H9 (cell line): Measurements from ENCODE around the gene KAT5. TPM values are rescaled to one million over a fixed set of nuclear protein-coding genes. Genes with fewer than 3 reads are reported as not detected.

Source experiments
- DNase-seq: peaks from one replicate; pipeline ENCODE4 v3.0.0-alpha.2; 2017
- H2AFZ ChIP-seq: one replicate; pipeline ENCODE4 v1.6.1; 2013; ENCODE audit warnings: mild to moderate bottlenecking, low read length, control low read depth, moderate library complexity
- H2AK5ac ChIP-seq: 2 replicates; pipeline ENCODE4 v1.6.1; 2013; ENCODE audit warnings: low read length, control low read depth, mixed read lengths; ENCODE audit not compliant: insufficient read length
- H2BK120ac ChIP-seq: one replicate; pipeline ENCODE4 v1.6.1; 2013; ENCODE audit warnings: low read depth, mild to moderate bottlenecking, low read length, control low read depth, inconsistent platforms; ENCODE audit not compliant: poor library complexity, severe bottlenecking
- H2BK12ac ChIP-seq: 2 replicates; pipeline ENCODE4 v1.6.1; 2013; ENCODE audit warnings: low read length, control low read depth, mixed read lengths, low read depth; ENCODE audit not compliant: insufficient read length
- H2BK15ac ChIP-seq: 2 replicates; pipeline ENCODE4 v1.6.1; 2013; ENCODE audit warnings: low read depth, low read length, control low read depth
- H2BK20ac ChIP-seq: one replicate; pipeline ENCODE4 v1.6.1; 2013; ENCODE audit warnings: low read depth, mild to moderate bottlenecking, low read length, control low read depth, inconsistent platforms; ENCODE audit not compliant: poor library complexity, severe bottlenecking
- H2BK5ac ChIP-seq: 2 replicates; pipeline ENCODE4 v1.6.1; 2013; ENCODE audit warnings: low read length, control low read depth, mixed read lengths; ENCODE audit not compliant: insufficient read length
- H3K14ac ChIP-seq: 2 replicates; pipeline ENCODE4 v1.6.1; 2013; ENCODE audit warnings: low read length, control low read depth; ENCODE audit not compliant: insufficient read depth
- H3K18ac ChIP-seq: 2 replicates; pipeline ENCODE4 v1.6.1; 2013; ENCODE audit warnings: low read depth, mild to moderate bottlenecking, mixed read lengths, low read length, control low read depth; ENCODE audit not compliant: insufficient read length
- H3K23ac ChIP-seq: 2 replicates; pipeline ENCODE4 v1.6.1; 2013; ENCODE audit warnings: low read length, control low read depth, mixed read lengths, low read depth; ENCODE audit not compliant: insufficient read length
- H3K23me2 ChIP-seq: 2 replicates; pipeline ENCODE4 v1.6.1; 2013; ENCODE audit warnings: low read depth, mild to moderate bottlenecking, mixed read lengths, low read length, control low read depth; ENCODE audit not compliant: insufficient read length, poor library complexity, severe bottlenecking
- H3K27ac ChIP-seq: 2 replicates; pipeline ENCODE4 v1.5.1; 2013; ENCODE audit warnings: low read length, control low read depth, mixed read lengths, low read depth; ENCODE audit not compliant: insufficient read length
- H3K27me3 ChIP-seq: 2 replicates; pipeline ENCODE4 v1.6.1; 2013; ENCODE audit warnings: low read length, control low read depth, inconsistent platforms; ENCODE audit not compliant: insufficient read depth
- H3K4ac ChIP-seq: 2 replicates; pipeline ENCODE4 v1.6.1; 2013; ENCODE audit warnings: low read depth, mild to moderate bottlenecking, control low read depth, inconsistent platforms, low read length, moderate library complexity
- H3K4me1 ChIP-seq: 2 replicates; pipeline ENCODE4 v1.6.1; 2013; ENCODE audit warnings: low read length, control low read depth, inconsistent platforms; ENCODE audit not compliant: insufficient read depth
- H3K4me2 ChIP-seq: 2 replicates; pipeline ENCODE4 v1.6.1; 2013; ENCODE audit warnings: low read length, control low read depth, mixed read lengths; ENCODE audit not compliant: insufficient read length, insufficient read depth
- H3K56ac ChIP-seq: 2 replicates; pipeline ENCODE4 v1.6.1; 2013; ENCODE audit warnings: low read depth, mild to moderate bottlenecking, mixed read lengths, low read length, control low read depth; ENCODE audit not compliant: insufficient read length
- H3K79me1 ChIP-seq: 2 replicates; pipeline ENCODE4 v1.6.1; 2013; ENCODE audit warnings: low read depth, mild to moderate bottlenecking, moderate library complexity, low read length, control low read depth, inconsistent platforms; ENCODE audit not compliant: insufficient read depth, poor library complexity, severe bottlenecking
- H3K79me2 ChIP-seq: 2 replicates; pipeline ENCODE4 v1.6.1; 2013; ENCODE audit warnings: low read length, control low read depth, inconsistent platforms; ENCODE audit not compliant: insufficient read depth
- H3K9ac ChIP-seq: 2 replicates; pipeline ENCODE4 v1.6.1; 2013; ENCODE audit warnings: low read length, control low read depth, mixed read lengths; ENCODE audit not compliant: insufficient read length; ENCODE audit errors: extremely low read depth
- H3K9me3 ChIP-seq: one replicate; pipeline ENCODE4 v1.6.1; 2013; ENCODE audit warnings: low read depth, low read length, inconsistent platforms; ENCODE audit not compliant: control insufficient read depth
- H3T11ph ChIP-seq: one replicate; pipeline ENCODE4 v1.6.1; 2013; ENCODE audit warnings: mild to moderate bottlenecking, low read length, control low read depth, inconsistent platforms
- H4K20me1 ChIP-seq: one replicate; pipeline ENCODE4 v1.6.1; 2013; ENCODE audit not compliant: control insufficient read depth, insufficient read length, insufficient read depth
- H4K5ac ChIP-seq: 2 replicates; pipeline ENCODE4 v1.6.1; 2013; ENCODE audit warnings: low read depth, mild to moderate bottlenecking, mixed read lengths, low read length, control low read depth; ENCODE audit not compliant: insufficient read length
- H4K8ac ChIP-seq: replicated peaks from 2 replicates; pipeline ENCODE4 v1.6.1; 2013; ENCODE audit warnings: low read length, control low read depth, mixed read lengths, low read depth; ENCODE audit not compliant: insufficient read length
- H4K91ac ChIP-seq: 2 replicates; pipeline ENCODE4 v1.6.1; 2013; ENCODE audit warnings: low read depth, mild to moderate bottlenecking, moderate library complexity, mixed read lengths, low read length, control low read depth; ENCODE audit not compliant: insufficient read length
- H3K27ac Mint-ChIP-seq, 3 experiments: 2 replicates in 2 of 3; 3 replicates in 1 of 3; pipeline ENCODE4 v1.8.0; 2020 to 2021; ENCODE audit warnings: mixed read lengths in 3 of 3, mild to moderate bottlenecking in 1 of 3, moderate library complexity in 1 of 3
- H3K27me3 Mint-ChIP-seq: 2 replicates; pipeline ENCODE4 v1.8.0; 2021; ENCODE audit warnings: low read depth, mild to moderate bottlenecking, moderate library complexity, mixed read lengths
- H3K36me3 Mint-ChIP-seq, 3 experiments: 2 replicates in 2 of 3; 3 replicates in 1 of 3; pipeline ENCODE4 v1.8.0; 2020 to 2021; ENCODE audit warnings: low read depth in 3 of 3, mixed read lengths in 3 of 3; ENCODE audit not compliant: insufficient read depth in 1 of 3
- H3K4me1 Mint-ChIP-seq, 2 experiments: 2 replicates each; pipeline ENCODE4 v1.8.0; 2020; ENCODE audit warnings: mixed read lengths in 2 of 2
- H3K4me3 Mint-ChIP-seq, 2 experiments: 2 replicates in 1 of 2; 3 replicates in 1 of 2; pipeline ENCODE4 v1.8.0; 2020 to 2021; ENCODE audit warnings: mild to moderate bottlenecking in 2 of 2, mixed read lengths in 2 of 2, moderate library complexity in 1 of 2
- H3K9me3 Mint-ChIP-seq, 2 experiments: 2 replicates in 1 of 2; 3 replicates in 1 of 2; pipeline ENCODE4 v1.8.0; 2020; ENCODE audit warnings: mild to moderate bottlenecking in 2 of 2, mixed read lengths in 2 of 2, moderate library complexity in 1 of 2
- WGBS: extraction: QIAGEN DNeasy Blood & Tissue Kit; methylation state at CpG from one replicate; pipeline ENCODE4 v1.1.7; 2013; ENCODE audit warnings: missing lambda C conversion rate, low lambda C conversion rate, mixed read lengths; ENCODE audit not compliant: insufficient read length; ENCODE audit errors: extremely low coverage; 5-methylcytosine and 5-hydroxymethylcytosine counted together
- total RNA-seq: library from RNA; stranded (reverse); gene quantifications from 2 replicates; pipeline ENCODE4 v1.2.1, GENCODE V29; 2021
- TF ChIP-seq, protein P1 (sequence below): fragments of 200-600 bp; sonication (generic); conservative IDR thresholded peaks from 3 replicates; pipeline ENCODE4 v1.8.0; 2021; ENCODE audit warnings: antibody characterized with exemption, mild to moderate bottlenecking

Gene KAT5
- total RNA-seq, 1 experiment from 2014 or later: 56.7 TPM

DNA sequence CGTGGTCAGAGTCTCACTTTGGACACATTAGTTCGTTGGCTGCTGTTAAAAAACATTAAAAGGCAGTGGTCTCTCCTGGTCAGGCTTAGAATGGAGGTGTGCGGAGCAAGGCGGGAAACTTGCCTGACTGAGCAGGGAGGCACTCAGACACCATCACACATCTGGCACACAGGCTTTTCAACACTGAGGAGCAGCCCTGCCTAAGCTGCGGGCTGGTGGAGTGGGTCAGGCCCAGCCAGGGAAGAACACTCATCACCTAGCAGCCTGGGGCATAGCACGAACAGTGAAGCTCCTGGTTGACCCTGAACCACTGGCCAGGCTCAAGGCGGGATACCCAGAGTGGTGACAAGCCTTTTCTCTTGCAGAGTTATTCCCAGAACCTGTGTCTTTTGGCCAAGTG, 4.2 kb downstream of the KAT5 start:
- TF ChIP-seq, protein P1, sequence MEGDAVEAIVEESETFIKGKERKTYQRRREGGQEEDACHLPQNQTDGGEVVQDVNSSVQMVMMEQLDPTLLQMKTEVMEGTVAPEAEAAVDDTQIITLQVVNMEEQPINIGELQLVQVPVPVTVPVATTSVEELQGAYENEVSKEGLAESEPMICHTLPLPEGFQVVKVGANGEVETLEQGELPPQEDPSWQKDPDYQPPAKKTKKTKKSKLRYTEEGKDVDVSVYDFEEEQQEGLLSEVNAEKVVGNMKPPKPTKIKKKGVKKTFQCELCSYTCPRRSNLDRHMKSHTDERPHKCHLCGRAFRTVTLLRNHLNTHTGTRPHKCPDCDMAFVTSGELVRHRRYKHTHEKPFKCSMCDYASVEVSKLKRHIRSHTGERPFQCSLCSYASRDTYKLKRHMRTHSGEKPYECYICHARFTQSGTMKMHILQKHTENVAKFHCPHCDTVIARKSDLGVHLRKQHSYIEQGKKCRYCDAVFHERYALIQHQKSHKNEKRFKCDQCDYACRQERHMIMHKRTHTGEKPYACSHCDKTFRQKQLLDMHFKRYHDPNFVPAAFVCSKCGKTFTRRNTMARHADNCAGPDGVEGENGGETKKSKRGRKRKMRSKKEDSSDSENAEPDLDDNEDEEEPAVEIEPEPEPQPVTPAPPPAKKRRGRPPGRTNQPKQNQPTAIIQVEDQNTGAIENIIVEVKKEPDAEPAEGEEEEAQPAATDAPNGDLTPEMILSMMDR: no peak
- Histone ChIP-seq H2BK5ac (no peak overlapping the region), H4K91ac (no peak overlapping the region), H3K79me1 (no peaks in the 10 kb centered on the region), H2BK120ac (no peak overlapping the region), H3K56ac (no peak overlapping the region), H3K23ac (no peak overlapping the region), H2BK15ac (no peak overlapping the region), H3K14ac (no peak overlapping the region), H3K27ac (no peak overlapping the region), H3K27me3 (no peaks in the 10 kb centered on the region), H3K9me3 (no peaks in the 10 kb centered on the region), H3K4me2 (no peak overlapping the region), H2AFZ (no peak overlapping the region), H4K20me1 (no peaks in the 10 kb centered on the region), H3K4me1 (peaks cover 2% of the 10 kb centered on the region; the same call in 1 of the 2 replicates), H3K18ac (no peak overlapping the region), H3K4ac (no peak overlapping the region), H3K9ac (no peak overlapping the region), H3T11ph (no peak overlapping the region), H2BK20ac (no peak overlapping the region), H3K79me2 (no peaks in the 10 kb centered on the region), H2AK5ac (no peak overlapping the region), H4K8ac (no peak overlapping the region), H2BK12ac (no peak overlapping the region), H4K5ac (no peak overlapping the region), H3K23me2 (peaks cover 9% of the 10 kb centered on the region)
- peaks cover 46 to 73% (median 67%) of the 10 kb centered on the region in 3 experiments for H3K36me3 Mint-ChIP-seq
- H3K27me3 Mint-ChIP-seq: no peaks in the 10 kb centered on the region
- H3K27ac Mint-ChIP-seq: no peak overlapping the region
- no peak for DNase-seq
- no CpG with 5 or more reads among the region's 7 CpGs for WGBS
- H3K4me3 Mint-ChIP-seq: peak overlapping the region in 1 of 2 experiments; percentile 53; a peak in 1 of 5 replicates
- peaks cover 10 to 14% of the 10 kb centered on the region in 2 experiments for H3K4me1 Mint-ChIP-seq
- no peaks in the 10 kb centered on the region for H3K9me3 Mint-ChIP-seq
